Astrocyte (in vitro differentiated cells and primary cell): Measurements from ENCODE around the gene ACAD11. TPM values are rescaled to one million over a fixed set of nuclear protein-coding genes. Genes with fewer than 3 reads are reported as not detected.
A peak's percentile ranks its signal among the peaks of the same experiment; 100 is the strongest.

ENCODE experiments used
- DNase-seq: peaks from one replicate; pipeline ENCODE4 v3.0.0-alpha.2; 2010; ENCODE audit warnings: low read depth
- FAIRE-seq: peaks from 2 replicates; lab custom pipeline; 2011; peaks lifted over from hg19 to GRCh38; lab: Jason Lieb, UNC
- H2AFZ ChIP-seq: 2 replicates; pipeline ENCODE4 v1.6.0; 2012; ENCODE audit warnings: low read depth, low read length, inconsistent platforms
- H3K27ac ChIP-seq: 2 replicates; pipeline ENCODE4 v1.5.1; 2011; ENCODE audit warnings: low read depth, low read length, inconsistent platforms
- H3K27me3 ChIP-seq: 2 replicates; pipeline ENCODE4 v1.6.0; 2011; ENCODE audit warnings: low read length, inconsistent platforms; ENCODE audit not compliant: insufficient read depth
- H3K36me3 ChIP-seq: 2 replicates; pipeline ENCODE4 v1.5.1; 2011; ENCODE audit warnings: low read length, inconsistent platforms; ENCODE audit not compliant: insufficient read depth
- H3K4me1 ChIP-seq: 2 replicates; pipeline ENCODE4 v1.5.1; 2011; ENCODE audit warnings: low read length, inconsistent platforms; ENCODE audit not compliant: insufficient read depth
- H3K4me2 ChIP-seq: 2 replicates; pipeline ENCODE4 v1.6.0; 2012; ENCODE audit warnings: low read length, inconsistent platforms
- H3K4me3 ChIP-seq: 2 replicates; pipeline ENCODE4 v1.5.1; 2011; ENCODE audit warnings: low read depth, mild to moderate bottlenecking, low read length, inconsistent platforms; ENCODE audit not compliant: insufficient read depth
- H3K79me2 ChIP-seq: 2 replicates; pipeline ENCODE4 v1.6.0; 2012; ENCODE audit warnings: mild to moderate bottlenecking, low read length, inconsistent platforms; ENCODE audit not compliant: insufficient read depth
- H3K9ac ChIP-seq: 2 replicates; pipeline ENCODE4 v1.6.0; 2012; ENCODE audit warnings: mild to moderate bottlenecking, low read length, inconsistent platforms
- H3K9me3 ChIP-seq: 2 replicates; pipeline ENCODE4 v1.5.1; 2012; ENCODE audit warnings: low read depth, mild to moderate bottlenecking, low read length, inconsistent platforms; ENCODE audit not compliant: insufficient read depth
- H4K20me1 ChIP-seq: 2 replicates; pipeline ENCODE4 v1.6.0; 2012; ENCODE audit warnings: low read length, inconsistent platforms; ENCODE audit not compliant: insufficient read depth
- H3K27ac Mint-ChIP-seq: one replicate; pipeline ENCODE4 v1.8.0; 2021; ENCODE audit warnings: mild to moderate bottlenecking, mixed read lengths; ENCODE audit not compliant: unreplicated experiment
- H3K27me3 Mint-ChIP-seq: one replicate; pipeline ENCODE4 v1.8.0; 2021; ENCODE audit warnings: low read depth, mixed read lengths; ENCODE audit not compliant: unreplicated experiment
- H3K36me3 Mint-ChIP-seq: one replicate; pipeline ENCODE4 v1.8.0; 2021; ENCODE audit warnings: low read depth, mixed read lengths; ENCODE audit not compliant: unreplicated experiment
- H3K4me1 Mint-ChIP-seq: one replicate; pipeline ENCODE4 v1.8.0; 2021; ENCODE audit warnings: low read depth, mixed read lengths; ENCODE audit not compliant: unreplicated experiment
- H3K4me3 Mint-ChIP-seq: one replicate; pipeline ENCODE4 v1.8.0; 2021; ENCODE audit warnings: mild to moderate bottlenecking, moderate library complexity, mixed read lengths; ENCODE audit not compliant: unreplicated experiment
- H3K9me3 Mint-ChIP-seq: one replicate; pipeline ENCODE4 v1.8.0; 2021; ENCODE audit warnings: mild to moderate bottlenecking, mixed read lengths; ENCODE audit not compliant: unreplicated experiment
- CTCF ChIP-seq: IDR thresholded peaks from 2 replicates; pipeline ENCODE4 v1.5.1; 2011; ENCODE audit warnings: low read depth, mild to moderate bottlenecking, inconsistent platforms, low read length, moderate library complexity; ENCODE audit not compliant: insufficient read depth
- EZH2 ChIP-seq: IDR thresholded peaks from 2 replicates; pipeline ENCODE4 v1.6.1; 2012; ENCODE audit warnings: mild to moderate bottlenecking, low read length, inconsistent platforms; ENCODE audit not compliant: insufficient read depth
- total RNA-seq: library from RNA; stranded (reverse); gene quantifications from 2 replicates; pipeline ENCODE4 v1.2.1, GENCODE V29; 2021

ACAD11 gene
- total RNA-seq, 1 donor from 2014 or later, result 13.0 TPM

GRCh38 chr3:132654190-132654589 is 5.4 kb downstream of the ACAD11 start:
- H3K27me3 Mint-ChIP-seq, result no peaks in the 10 kb centered on the region
- FAIRE-seq (no peak), DNase-seq (no peak)
- Histone ChIP-seq H4K20me1 (no peaks in the 10 kb centered on the region), H2AFZ (no peak overlapping the region), H3K9me3 (no peaks in the 10 kb centered on the region), H3K36me3 (no peaks in the 10 kb centered on the region), H3K4me2 (no peak overlapping the region), H3K4me1 (peaks cover 2% of the 10 kb centered on the region), H3K27me3 (no peaks in the 10 kb centered on the region), H3K9ac (no peak overlapping the region), H3K27ac (no peak overlapping the region), H3K79me2 (peaks cover 18% of the 10 kb centered on the region), H3K4me3 (no peak overlapping the region)
- H3K4me1 Mint-ChIP-seq, result peaks cover 5% of the 10 kb centered on the region
- TF ChIP-seq CTCF (no peak), EZH2 (no peak)
- no peaks in the 10 kb centered on the region for H3K36me3 Mint-ChIP-seq
- H3K9me3 Mint-ChIP-seq, result no peaks in the 10 kb centered on the region
- no peak overlapping the region for H3K4me3 Mint-ChIP-seq
- H3K27ac Mint-ChIP-seq, result no peak overlapping the region

GRCh38 chr3:132652640-132653270 is 6.9 kb downstream of the ACAD11 start:
- Mint-ChIP-seq H3K4me1 (no peaks in the 10 kb centered on the region), H3K4me3 (no peak overlapping the region), H3K36me3 (no peaks in the 10 kb centered on the region), H3K9me3 (no peaks in the 10 kb centered on the region), H3K27ac (no peak overlapping the region), H3K27me3 (no peaks in the 10 kb centered on the region)
- Histone ChIP-seq H3K9me3 (no peaks in the 10 kb centered on the region), H3K36me3 (no peaks in the 10 kb centered on the region), H3K4me2 (no peak overlapping the region), H3K27me3 (no peaks in the 10 kb centered on the region), H3K9ac (no peak overlapping the region), H3K79me2 (peaks cover 7% of the 10 kb centered on the region), H2AFZ (no peak overlapping the region), H3K4me1 (no peaks in the 10 kb centered on the region), H4K20me1 (no peaks in the 10 kb centered on the region), H3K4me3 (no peak overlapping the region), H3K27ac (no peak overlapping the region)
- FAIRE-seq, result no peak
- no peak for TF ChIP-seq CTCF
- no peak for TF ChIP-seq EZH2
- DNase-seq, result peak; percentile 48

GRCh38 chr3:132650153-132650552 is 9.5 kb downstream of the ACAD11 start:
- Histone ChIP-seq H3K79me2 (no peaks in the 10 kb centered on the region), H3K36me3 (no peaks in the 10 kb centered on the region), H3K4me2 (no peak overlapping the region), H3K4me1 (peaks cover 1% of the 10 kb centered on the region), H3K9me3 (no peaks in the 10 kb centered on the region), H3K27me3 (no peaks in the 10 kb centered on the region), H3K27ac (no peak overlapping the region), H3K4me3 (no peak overlapping the region), H2AFZ (no peak overlapping the region), H4K20me1 (no peaks in the 10 kb centered on the region), H3K9ac (no peak overlapping the region)
- DNase-seq, result no peak
- H3K4me3 Mint-ChIP-seq, result no peak overlapping the region
- FAIRE-seq, result no peak
- H3K27ac Mint-ChIP-seq, result no peak overlapping the region
- H3K36me3 Mint-ChIP-seq, result no peaks in the 10 kb centered on the region
- H3K9me3 Mint-ChIP-seq, result no peaks in the 10 kb centered on the region
- no peaks in the 10 kb centered on the region for H3K4me1 Mint-ChIP-seq
- no peak for TF ChIP-seq CTCF
- no peak for TF ChIP-seq EZH2
- no peaks in the 10 kb centered on the region for H3K27me3 Mint-ChIP-seq
